WTC11 (cell line): Measurements from ENCODE around the gene WDR27. TPM values are rescaled to one million over a fixed set of nuclear protein-coding genes. Genes with fewer than 3 reads are reported as not detected.

Experiments used
- ATAC-seq: fragments of 200-7000 bp; cut with Tn5 transposase; 2 replicates; pipeline ENCODE4 v1.10.0; 2021; ENCODE audit warnings: mild to moderate bottlenecking, moderate library complexity
- CTCF ChIA-PET: fragments of 300-600 bp; sonication (Branson Sonifier 250); formaldehyde crosslinking; loops from one replicate; lab custom pipeline; 2021; ENCODE audit warnings: antibody characterized with exemption; lab: Charles Lee
- POLR2A ChIA-PET: fragments of 350-600 bp; sonication (Branson Sonifier 250); formaldehyde crosslinking; loops from one replicate; lab custom pipeline; 2021; ENCODE audit warnings: antibody characterized with exemption; lab: Charles Lee
- DNase-seq: peaks from one replicate; pipeline ENCODE4 v3.0.0; 2021; ENCODE audit warnings: low spot score
- H3K27ac Mint-ChIP-seq: 2 replicates; pipeline ENCODE4 v1.8.0; 2021; ENCODE audit warnings: mixed read lengths
- H3K27me3 Mint-ChIP-seq: 2 replicates; pipeline ENCODE4 v1.8.0; 2021; ENCODE audit warnings: low read depth, mild to moderate bottlenecking, moderate library complexity, mixed read lengths
- H3K36me3 Mint-ChIP-seq: 2 replicates; pipeline ENCODE4 v1.8.0; 2021; ENCODE audit warnings: mixed read lengths
- H3K4me1 Mint-ChIP-seq: 2 replicates; pipeline ENCODE4 v1.8.0; 2022; ENCODE audit warnings: mixed read lengths
- H3K4me3 Mint-ChIP-seq: 2 replicates; pipeline ENCODE4 v1.8.0; 2021; ENCODE audit warnings: mild to moderate bottlenecking, moderate library complexity, mixed read lengths
- H3K9me3 Mint-ChIP-seq: 2 replicates; pipeline ENCODE4 v1.8.0; 2021; ENCODE audit warnings: mixed read lengths
- CBFB ChIP-seq: sonication (generic); formaldehyde crosslinking; IDR thresholded peaks from 2 replicates; pipeline ENCODE4 v1.8.1; 2022; ENCODE audit warnings: mild to moderate bottlenecking, low read depth, missing genetic modification reagents
- ELF4 ChIP-seq: sonication (generic); formaldehyde crosslinking; IDR thresholded peaks from 2 replicates; pipeline ENCODE4 v1.8.1; 2022; ENCODE audit warnings: low read depth, mild to moderate bottlenecking, moderate library complexity, missing genetic modification reagents
- ERG ChIP-seq: fragments of 250-450 bp; sonication (Bioruptor Pico); IDR thresholded peaks from 2 replicates; pipeline ENCODE4 v1.8.0; 2021; ENCODE audit warnings: mild to moderate bottlenecking
- ETV6 ChIP-seq: sonication (generic); formaldehyde crosslinking; IDR thresholded peaks from 2 replicates; pipeline ENCODE4 v1.8.1; 2022; ENCODE audit warnings: mild to moderate bottlenecking, missing genetic modification reagents
- KAT7 ChIP-seq: sonication (generic); formaldehyde crosslinking; IDR thresholded peaks from 2 replicates; pipeline ENCODE4 v1.8.1; 2023; ENCODE audit warnings: missing genetic modification reagents, mild to moderate bottlenecking, borderline replicate concordance
- MAX ChIP-seq: sonication (generic); formaldehyde crosslinking; IDR thresholded peaks from 2 replicates; pipeline ENCODE4 v1.8.0; 2022; ENCODE audit warnings: mild to moderate bottlenecking, missing genetic modification reagents
- NFATC4 ChIP-seq: fragments of 250-450 bp; sonication (Bioruptor Pico); IDR thresholded peaks from 2 replicates; pipeline ENCODE4 v1.9.0; 2021; ENCODE audit warnings: mild to moderate bottlenecking
- NR1H2 ChIP-seq: sonication (generic); formaldehyde crosslinking; IDR thresholded peaks from 2 replicates; pipeline ENCODE4 v1.9.0; 2021; ENCODE audit warnings: mild to moderate bottlenecking, moderate library complexity, missing genetic modification reagents
- PREB ChIP-seq: sonication (generic); formaldehyde crosslinking; IDR thresholded peaks from 2 replicates; pipeline ENCODE4 v1.8.1; 2022; ENCODE audit warnings: mild to moderate bottlenecking, missing genetic modification reagents, moderate library complexity, borderline replicate concordance
- RORB ChIP-seq: fragments of 250-450 bp; sonication (Bioruptor Pico); IDR thresholded peaks from 2 replicates; pipeline ENCODE4 v1.9.0; 2021; ENCODE audit warnings: mild to moderate bottlenecking
- TP53 ChIP-seq: sonication (generic); formaldehyde crosslinking; IDR thresholded peaks from 2 replicates; pipeline ENCODE4 v1.8.1; 2023; ENCODE audit warnings: mild to moderate bottlenecking, missing genetic modification reagents
- ZNF138 ChIP-seq: sonication (generic); formaldehyde crosslinking; conservative IDR thresholded peaks from 2 replicates; pipeline ENCODE4 v1.8.1; 2022; ENCODE audit warnings: mild to moderate bottlenecking, moderate library complexity, missing genetic modification reagents
- ZNF281 ChIP-seq: sonication (generic); formaldehyde crosslinking; IDR thresholded peaks from 2 replicates; pipeline ENCODE4 v1.8.0; 2023; ENCODE audit warnings: mild to moderate bottlenecking, missing genetic modification reagents
- ZNF317 ChIP-seq: sonication (generic); formaldehyde crosslinking; IDR thresholded peaks from 2 replicates; pipeline ENCODE4 v1.8.1; 2023; ENCODE audit warnings: low read depth, mild to moderate bottlenecking, moderate library complexity, missing genetic modification reagents, borderline replicate concordance
- ZNF416 ChIP-seq: fragments of 250-450 bp; sonication (Bioruptor Pico); IDR thresholded peaks from 2 replicates; pipeline ENCODE4 v1.9.0; 2021; ENCODE audit warnings: mild to moderate bottlenecking, inconsistent platforms
- ZNF512 ChIP-seq: sonication (generic); formaldehyde crosslinking; IDR thresholded peaks from 2 replicates; pipeline ENCODE4 v1.8.1; 2022; ENCODE audit warnings: missing genetic modification reagents, borderline replicate concordance
- ZNF532 ChIP-seq: fragments of 250-450 bp; sonication (Bioruptor Pico); IDR thresholded peaks from 2 replicates; pipeline ENCODE4 v1.9.0; 2021; ENCODE audit warnings: mild to moderate bottlenecking, borderline replicate concordance
- ZSCAN18 ChIP-seq: fragments of 250-450 bp; sonication (Bioruptor Pico); IDR thresholded peaks from 2 replicates; pipeline ENCODE4 v2.1.2; 2022; ENCODE audit warnings: mild to moderate bottlenecking, moderate library complexity
- total RNA-seq: library from RNA; stranded (reverse); gene quantifications from 3 replicates; pipeline ENCODE4 v1.2.3, GENCODE V29; 2021

The WDR27 gene
- total RNA-seq, 1 experiment from 2014 or later: 126 TPM

GRCh38 chr6:169638388-169638787 is 63.4 kb downstream of the WDR27 start:
- TF ChIP-seq ETV6 (CRISPR knock-in tag) (no peak), ZNF512 (CRISPR knock-in tag) (no peak), NFATC4 (no peak), ZSCAN18 (CRISPR knock-in tag) (no peak), KAT7 (no peak), RORB (no peak), ERG (CRISPR knock-in tag) (no peak), ZNF138 (no peak)
- Mint-ChIP-seq H3K9me3 (peaks cover 4% of the 10 kb centered on the region; the same call in 1 of the 2 replicates), H3K27me3 (no peaks in the 10 kb centered on the region), H3K27ac (no peak overlapping the region), H3K4me1 (no peaks in the 10 kb centered on the region), H3K36me3 (peaks cover 36% of the 10 kb centered on the region), H3K4me3 (no peak overlapping the region)
- CTCF ChIA-PET: no interaction called here
- ATAC-seq: no peak
- DNase-seq: no peak
- POLR2A ChIA-PET: no interaction called here

- Mint-ChIP-seq H3K27me3 (no peaks in the 10 kb centered on the region), H3K9me3 (peaks cover 4% of the 10 kb centered on the region; the same call in 1 of the 2 replicates), H3K4me1 (no peaks in the 10 kb centered on the region), H3K4me3 (no peak overlapping the region), H3K27ac (no peak overlapping the region), H3K36me3 (peaks cover 43% of the 10 kb centered on the region)
- ChIA-PET POLR2A (no interaction called here), CTCF (no interaction called here)
- TF ChIP-seq ZNF416 (CRISPR knock-in tag) (no peak), CBFB (CRISPR knock-in tag) (no peak), ELF4 (no peak), TP53 (no peak)
- ATAC-seq (no peak), DNase-seq (no peak)
Observed at GRCh38 chr6:169635345-169635744, 66.5 kb downstream of the WDR27 start.

- DNase-seq (no peak), ATAC-seq (no peak)
- ChIA-PET CTCF (no interaction called here), POLR2A (no interaction called here)
- Mint-ChIP-seq H3K9me3 (peaks cover 4% of the 10 kb centered on the region; the same call in 1 of the 2 replicates), H3K27me3 (no peaks in the 10 kb centered on the region), H3K27ac (no peak overlapping the region), H3K36me3 (peaks cover 29% of the 10 kb centered on the region), H3K4me3 (no peak overlapping the region), H3K4me1 (peaks cover 9% of the 10 kb centered on the region)
- TF ChIP-seq MAX (CRISPR knock-in tag) (no peak), ZNF281 (no peak), ZNF138 (no peak), ETV6 (CRISPR knock-in tag) (no peak), ZNF317 (CRISPR knock-in tag) (no peak), NR1H2 (no peak), ZNF532 (CRISPR knock-in tag) (no peak), PREB (CRISPR knock-in tag) (no peak)
Observed at GRCh38 chr6:169632841-169633240, 69.0 kb downstream of the WDR27 start.
